HEK293 (cell line): ENCODE measurements around the gene SIN3A.

Source experiments
- CTCF ChIP-seq: fragments of 450-650 bp; formaldehyde crosslinking; IDR thresholded peaks from 2 replicates; pipeline ENCODE4 v1.5.1; 2016; ENCODE audit warnings: missing biosample characterization, missing genetic modification characterization
- GFI1B ChIP-seq: fragments of 450-650 bp; formaldehyde crosslinking; IDR thresholded peaks from 2 replicates; pipeline ENCODE4 v1.5.1; 2016; ENCODE audit warnings: missing biosample characterization, missing genetic modification characterization
- GLI4 ChIP-seq: fragments of 450-650 bp; formaldehyde crosslinking; IDR thresholded peaks from 2 replicates; pipeline ENCODE4 v1.5.1; 2016; ENCODE audit warnings: missing biosample characterization, missing genetic modification characterization
- KLF7 ChIP-seq: fragments of 450-650 bp; formaldehyde crosslinking; IDR thresholded peaks from 2 replicates; pipeline ENCODE4 v1.5.1; 2016; ENCODE audit warnings: missing biosample characterization, missing genetic modification characterization, borderline replicate concordance
- SETDB1 ChIP-seq: IDR thresholded peaks from one replicate; pipeline ENCODE4 v1.6.1; 2017; ENCODE audit warnings: mild to moderate bottlenecking, low read length, moderate library complexity, mixed read lengths; ENCODE audit not compliant: insufficient read length
- YY2 ChIP-seq: fragments of 450-650 bp; formaldehyde crosslinking; IDR thresholded peaks from 2 replicates; pipeline ENCODE4 v1.5.1; 2016; ENCODE audit warnings: missing biosample characterization, missing genetic modification characterization
- ZBTB26 ChIP-seq: fragments of 450-650 bp; formaldehyde crosslinking; optimal IDR thresholded peaks from 2 replicates; pipeline ENCODE3; 2016; ENCODE audit warnings: missing biosample characterization, mild to moderate bottlenecking, missing genetic modification characterization
- ZBTB48 ChIP-seq: fragments of 450-650 bp; formaldehyde crosslinking; IDR thresholded peaks from 2 replicates; pipeline ENCODE4 v1.5.1; 2016; ENCODE audit warnings: missing biosample characterization, missing genetic modification characterization
- ZBTB7A ChIP-seq: fragments of 450-650 bp; formaldehyde crosslinking; IDR thresholded peaks from 2 replicates; pipeline ENCODE4 v1.5.1; 2016; ENCODE audit warnings: low read depth, missing biosample characterization, missing genetic modification characterization
- ZBTB8A ChIP-seq: fragments of 450-650 bp; formaldehyde crosslinking; IDR thresholded peaks from 2 replicates; pipeline ENCODE4 v1.5.1; 2016; ENCODE audit warnings: missing biosample characterization, missing genetic modification characterization
- ZFP41 ChIP-seq: fragments of 450-650 bp; formaldehyde crosslinking; IDR thresholded peaks from 2 replicates; pipeline ENCODE4 v1.5.1; 2016; ENCODE audit warnings: missing biosample characterization, missing genetic modification characterization, borderline replicate concordance
- ZNF112 ChIP-seq: fragments of 450-650 bp; formaldehyde crosslinking; IDR thresholded peaks from 2 replicates; pipeline ENCODE4 v1.5.0; 2017; ENCODE audit warnings: missing biosample characterization, missing genetic modification characterization
- ZNF133 ChIP-seq: fragments of 450-650 bp; formaldehyde crosslinking; IDR thresholded peaks from 2 replicates; pipeline ENCODE4 v1.5.1; 2016; ENCODE audit warnings: missing biosample characterization, missing genetic modification characterization
- ZNF146 ChIP-seq: fragments of 450-650 bp; formaldehyde crosslinking; IDR thresholded peaks from 2 replicates; pipeline ENCODE4 v1.5.1; 2016; ENCODE audit warnings: missing biosample characterization, missing genetic modification characterization
- ZNF175 ChIP-seq: fragments of 450-650 bp; formaldehyde crosslinking; IDR thresholded peaks from 2 replicates; pipeline ENCODE4 v1.5.1; 2016; ENCODE audit warnings: missing biosample characterization, missing genetic modification characterization
- ZNF18 ChIP-seq: fragments of 450-650 bp; formaldehyde crosslinking; IDR thresholded peaks from 2 replicates; pipeline ENCODE4 v1.5.1; 2016; ENCODE audit warnings: missing biosample characterization, missing genetic modification characterization
- ZNF335 ChIP-seq: fragments of 450-650 bp; formaldehyde crosslinking; conservative IDR thresholded peaks from 2 replicates; pipeline ENCODE4 v1.5.1; 2016; ENCODE audit warnings: missing biosample characterization, missing genetic modification characterization
- ZNF394 ChIP-seq: fragments of 450-650 bp; formaldehyde crosslinking; IDR thresholded peaks from 2 replicates; pipeline ENCODE4 v1.5.1; 2016; ENCODE audit warnings: missing biosample characterization, missing genetic modification characterization, mild to moderate bottlenecking, moderate library complexity, borderline replicate concordance
- ZNF423 ChIP-seq: fragments of 450-650 bp; formaldehyde crosslinking; IDR thresholded peaks from 2 replicates; pipeline ENCODE4 v1.5.1; 2016; ENCODE audit warnings: missing biosample characterization, missing genetic modification characterization
- ZNF426 ChIP-seq: fragments of 450-650 bp; formaldehyde crosslinking; IDR thresholded peaks from 2 replicates; pipeline ENCODE4 v1.5.1; 2017; ENCODE audit warnings: missing biosample characterization, missing genetic modification characterization, mild to moderate bottlenecking, inconsistent platforms, moderate library complexity
- ZNF48 ChIP-seq: fragments of 450-650 bp; formaldehyde crosslinking; IDR thresholded peaks from 2 replicates; pipeline ENCODE4 v1.5.1; 2016; ENCODE audit warnings: missing biosample characterization, missing genetic modification characterization
- ZNF549 ChIP-seq: fragments of 450-650 bp; IDR thresholded peaks from 2 replicates; pipeline ENCODE4 v1.5.1; 2018; ENCODE audit warnings: missing biosample characterization, missing genetic modification characterization, mild to moderate bottlenecking, inconsistent platforms, moderate library complexity
- ZNF560 ChIP-seq: fragments of 450-650 bp; formaldehyde crosslinking; IDR thresholded peaks from 2 replicates; pipeline ENCODE4 v1.5.1; 2017; ENCODE audit warnings: missing biosample characterization, missing genetic modification characterization, borderline replicate concordance
- ZNF692 ChIP-seq: fragments of 450-650 bp; formaldehyde crosslinking; IDR thresholded peaks from 2 replicates; pipeline ENCODE4 v1.5.1; 2016; ENCODE audit warnings: missing biosample characterization, missing genetic modification characterization
- ZNF704 ChIP-seq: fragments of 450-650 bp; formaldehyde crosslinking; IDR thresholded peaks from 2 replicates; pipeline ENCODE4 v1.5.1; 2016; ENCODE audit warnings: missing biosample characterization, missing genetic modification characterization
- ZNF792 ChIP-seq: fragments of 450-650 bp; formaldehyde crosslinking; IDR thresholded peaks from 2 replicates; pipeline ENCODE4 v1.5.1; 2016; ENCODE audit warnings: missing biosample characterization, missing genetic modification characterization
- ZSCAN18 ChIP-seq: fragments of 450-650 bp; formaldehyde crosslinking; IDR thresholded peaks from 2 replicates; pipeline ENCODE4 v1.5.1; 2016; ENCODE audit warnings: missing biosample characterization, missing genetic modification characterization
- ZSCAN23 ChIP-seq: fragments of 450-650 bp; formaldehyde crosslinking; IDR thresholded peaks from 2 replicates; pipeline ENCODE4 v1.5.1; 2016; ENCODE audit warnings: missing biosample characterization, missing genetic modification characterization

Gene SIN3A

GRCh38 chr15:75449585-75450306, 1.7 kb downstream of the SIN3A start (continued):
- TF ChIP-seq ZSCAN18 (no peak), ZBTB7A (no peak), ZNF18 (no peak), CTCF (tag by site-specific recombination) (no peak), ZNF394 (tag by site-specific recombination) (no peak), ZNF423 (tag by site-specific recombination) (no peak), YY2 (tag by site-specific recombination) (0 out of 2 replicates have a peak, but pooled peaks have one; percentile 16), ZNF549 (tag by site-specific recombination) (no peak), ZNF146 (no peak), ZFP41 (tag by site-specific recombination) (no peak), SETDB1 (no peak), ZSCAN23 (no peak), ZNF112 (tag by site-specific recombination) (no peak), ZNF704 (no peak), ZNF335 (0 out of 2 replicates have a peak, but pooled peaks have one; percentile 51), ZNF692 (no peak), ZBTB48 (tag by site-specific recombination) (no peak), GLI4 (tag by site-specific recombination) (no peak), ZNF560 (no peak), ZNF792 (tag by site-specific recombination) (0 out of 2 replicates have a peak, but pooled peaks have one; percentile 14), ZBTB8A (no peak), ZNF175 (tag by site-specific recombination) (no peak), ZBTB26 (tag by site-specific recombination) (no peak), ZNF133 (peak; percentile 70), ZNF426 (no peak), KLF7 (tag by site-specific recombination) (0 out of 2 replicates have a peak, but pooled peaks have one; percentile 10), ZNF48 (tag by site-specific recombination) (no peak), GFI1B (tag by site-specific recombination) (peak; percentile 74; the same call in 1 of the 2 replicates)
